Stomach (tissue), 9 donors: ENCODE data around the gene RALA. TPM values are rescaled to one million over a fixed set of nuclear protein-coding genes. Genes with fewer than 3 reads are reported as not detected.

ENCODE experiments used
- DNase-seq, 2 donors: peaks; one replicate each; pipeline versions ENCODE4 v3.0.0 to v3.0.0-alpha.2; 2013 to 2019
- H3K27ac ChIP-seq, 5 donors: fragments of 200-600 bp in 4 of 5; sonication (generic) in 4 of 5; one replicate each; pipeline ENCODE4 v1.5.1; 2013 to 2019; ENCODE audit warnings: mild to moderate bottlenecking in 1 of 5, moderate library complexity in 1 of 5
- H3K27me3 ChIP-seq, 3 donors: fragments of 200-600 bp; sonication (generic); one replicate each; pipeline ENCODE4 v1.5.1; 2017 to 2019; ENCODE audit warnings: mixed run types in 1 of 3
- H3K36me3 ChIP-seq, 4 donors: fragments of 200-600 bp; sonication (generic); 1 replicate in 3 of 4; 2 replicates in 1 of 4; pipeline ENCODE4 v1.5.1; 2016 to 2019
- H3K4me1 ChIP-seq, 4 donors: fragments of 200-600 bp; sonication (generic); one replicate each; pipeline ENCODE4 v1.5.1; 2016 to 2019
- H3K4me3 ChIP-seq, 4 donors: fragments of 200-600 bp; sonication (generic) in 3 of 4; one replicate each; pipeline ENCODE4 v1.5.1; 2016 to 2019; ENCODE audit warnings: mild to moderate bottlenecking in 1 of 4
- H3K9me3 ChIP-seq, 4 donors: fragments of 200-600 bp; sonication (generic); one replicate each; pipeline ENCODE4 v1.5.1; 2016 to 2019
- CTCF ChIP-seq, 7 experiments: fragments of 450-650 bp in 4 of 7; fragments of 200-600 bp in 3 of 7; sonication (generic) in 3 of 7; IDR thresholded peaks; one replicate each; pipeline ENCODE4 v1.5.1; 2016 to 2019; ENCODE audit warnings: antibody characterized with exemption in 7 of 7, control low read depth in 2 of 7, mild to moderate bottlenecking in 1 of 7
- EP300 ChIP-seq: sonication (generic); formaldehyde crosslinking; IDR thresholded peaks from one replicate; pipeline ENCODE4 v1.6.1; 2017; ENCODE audit warnings: antibody characterized with exemption
- POLR2A ChIP-seq, 4 donors: fragments of 450-650 bp; IDR thresholded peaks; one replicate each; pipeline ENCODE4 v1.6.1; 2016; ENCODE audit warnings: antibody characterized with exemption in 4 of 4, control low read depth in 2 of 4, mild to moderate bottlenecking in 1 of 4, moderate library complexity in 1 of 4
- POLR2AphosphoS5 ChIP-seq, 3 donors: sonication (generic); formaldehyde crosslinking; IDR thresholded peaks; one replicate each; pipeline ENCODE4 v1.6.1; 2016; ENCODE audit warnings: antibody characterized with exemption in 3 of 3
- WGBS, 5 donors: extraction: QIAGEN DNeasy Blood & Tissue Kit in 3 of 5; methylation state at CpG; one replicate each; pipeline versions ENCODE4 v1.1.5 to v1.1.7; 2013 to 2018; 5-methylcytosine and 5-hydroxymethylcytosine counted together
- intact Hi-C: fragments of 100-400 bp; cut with DNase I; formaldehyde crosslinking; loops from one replicate; pipeline ENCODE4 v1.15.1; 2023; ENCODE audit warnings: low total_unique reads
- polyA plus RNA-seq, 3 donors: library from polyadenylated mRNA; stranded (reverse); fragments of 200-250 nt; gene quantifications; one replicate each; pipeline ENCODE4 v1.2.3, GENCODE V29; 2013
- total RNA-seq, 5 donors: library from RNA; depleted of rRNA; stranded (reverse); fragments of >200 nt; gene quantifications; one replicate each; pipeline versions ENCODE4 v1.1.0 to v1.2.3, GENCODE V29; 2014 to 2016
- donor health status: healthy with polysubstance abuse.
- donor health status: Bipolar disorder and iron deficiency.
- donor health status: healthy.

Gene RALA
- total and polyA plus RNA-seq, 8 donors, result 10.6 to 57.0 (median 31.6) TPM

- peaks cover 0 to 4% (median 0%) of the 10 kb centered on the region in 4 donors for H3K4me1 ChIP-seq
- no peak overlapping the region for H3K4me3 ChIP-seq
- peaks cover 0 to 4% (median 0%) of the 10 kb centered on the region in 3 donors for H3K27me3 ChIP-seq
- WGBS, 5 donors, result 28 to 36% (median 31%) methylated on average over 1 of the region's 1 CpG
- no peaks in the 10 kb centered on the region for H3K36me3 ChIP-seq
- no peak overlapping the region for H3K27ac ChIP-seq
- intact Hi-C loops, result no loop called here
- no peaks in the 10 kb centered on the region for H3K9me3 ChIP-seq
- DNase-seq, result peak in 1 of 2 donors; percentile 45
- TF ChIP-seq CTCF (IDR thresholded peaks at IDR 0.05) (no peak), POLR2AphosphoS5 (IDR thresholded peaks at IDR 0.05) (no peak), EP300 (no peak), POLR2A (IDR thresholded peaks at IDR 0.05) (no peak)
These were observed 7.9 kb upstream of the RALA start for GRCh38 chr7:39615350-39615975.

- WGBS, 5 donors, result 9 to 28% (median 20%) methylated on average over 1 of the region's 1 CpG
- Histone ChIP-seq H3K27ac (no peak overlapping the region), H3K4me1 (peaks cover 0 to 4% (median 0%) of the 10 kb centered on the region in 4 donors), H3K9me3 (no peaks in the 10 kb centered on the region), H3K27me3 (no peaks in the 10 kb centered on the region), H3K36me3 (no peaks in the 10 kb centered on the region), H3K4me3 (no peak overlapping the region)
- intact Hi-C loops, result no loop called here
- no peak for TF ChIP-seq POLR2AphosphoS5 (IDR thresholded peaks at IDR 0.05)
- DNase-seq, result no peak
These were observed 7.2 kb upstream of the RALA start for GRCh38 chr7:39616138-39616537.

- H3K4me3 ChIP-seq, result no peak overlapping the region
These were observed 6.4 kb upstream of the RALA start for GRCh38 chr7:39617005-39617404.

GRCh38 chr7:39618868-39619267, 4.5 kb upstream of the RALA start:
- Histone ChIP-seq H3K4me1 (peaks cover 0 to 18% (median 12%) of the 10 kb centered on the region in 4 donors), H3K4me3 (no peak overlapping the region), H3K36me3 (no peaks in the 10 kb centered on the region), H3K9me3 (no peaks in the 10 kb centered on the region), H3K27me3 (no peaks in the 10 kb centered on the region), H3K27ac (no peak overlapping the region)
- WGBS, 5 donors, result 79 to 88% (median 83%) methylated on average over 4 of the region's 4 CpGs
- intact Hi-C loops, result no loop called here
- TF ChIP-seq POLR2AphosphoS5 (IDR thresholded peaks at IDR 0.05), result no peak
- TF ChIP-seq EP300, result no peak
- TF ChIP-seq CTCF (IDR thresholded peaks at IDR 0.05), result no peak
- no peak for TF ChIP-seq POLR2A (IDR thresholded peaks at IDR 0.05)
- no peak for DNase-seq

More at GRCh38 chr7:39617005-39617404, 6.4 kb upstream of the RALA start:
- intact Hi-C loops, result no loop called here
- DNase-seq, result no peak
- H3K27me3 ChIP-seq, result no peaks in the 10 kb centered on the region
- H3K4me1 ChIP-seq, result peaks cover 0 to 9% (median 2%) of the 10 kb centered on the region in 4 donors
- H3K27ac ChIP-seq, result no peak overlapping the region
- TF ChIP-seq EP300, result no peak
- TF ChIP-seq POLR2AphosphoS5 (IDR thresholded peaks at IDR 0.05), result no peak
- no peak for TF ChIP-seq CTCF (IDR thresholded peaks at IDR 0.05)
- TF ChIP-seq POLR2A (IDR thresholded peaks at IDR 0.05), result no peak
- H3K36me3 ChIP-seq, result no peaks in the 10 kb centered on the region
- H3K9me3 ChIP-seq, result no peaks in the 10 kb centered on the region

GRCh38 chr7:39620486-39620885, 2.9 kb upstream of the RALA start:
- no peaks in the 10 kb centered on the region for H3K36me3 ChIP-seq
- intact Hi-C loops, result no loop called here
- peaks cover 12 to 32% (median 26%) of the 10 kb centered on the region in 4 donors for H3K4me1 ChIP-seq
- no peak for DNase-seq
- H3K27me3 ChIP-seq, result no peaks in the 10 kb centered on the region
- H3K27ac ChIP-seq, result no peak overlapping the region
- no peak overlapping the region for H3K4me3 ChIP-seq
- no peak for TF ChIP-seq EP300
- no peak for TF ChIP-seq CTCF (IDR thresholded peaks at IDR 0.05)
- TF ChIP-seq POLR2A (IDR thresholded peaks at IDR 0.05), result no peak
- TF ChIP-seq POLR2AphosphoS5 (IDR thresholded peaks at IDR 0.05), result no peak
- no peaks in the 10 kb centered on the region for H3K9me3 ChIP-seq
